A549 (cell line): ENCODE results near the gene SELP. TPM values are rescaled to one million over a fixed set of nuclear protein-coding genes. Genes with fewer than 3 reads are reported as not detected.

ENCODE experiments used
- ATAC-seq, 2 experiments: fragments of 200-7000 bp in 1 of 2; fragments of >200 bp in 1 of 2; cut with Nextera tagmentation in 1 of 2; cut with Tn5 transposase in 1 of 2; 3 replicates each; pipeline versions ENCODE4 v1.8.0 to v1.9.1; 2018 to 2020; ENCODE audit warnings: mild to moderate bottlenecking in 1 of 2, moderate library complexity in 1 of 2
- CTCF ChIA-PET: fragments of 300-600 bp; sonication (Branson Sonifier 250); formaldehyde crosslinking; extraction: SDS; loops from one replicate; lab custom pipeline; 2021; ENCODE audit warnings: antibody characterized with exemption, inconsistent platforms; lab: Yijun Ruan, JAX
- POLR2A ChIA-PET: fragments of 350-600 bp; formaldehyde crosslinking; extraction: SDS; loops from one replicate; lab custom pipeline; 2021; ENCODE audit warnings: antibody characterized with exemption, inconsistent platforms; lab: Yijun Ruan, JAX
- DNase-seq, 2 experiments: peaks; one replicate each; pipeline versions ENCODE4 v3.0.0 to v3.0.0-alpha.2; 2011 to 2016; ENCODE audit warnings: low read depth in 1 of 2, low spot score in 1 of 2
- FAIRE-seq: peaks from 2 replicates; lab custom pipeline; 2011; peaks lifted over from hg19 to GRCh38; lab: Jason Lieb, UNC
- H3K27ac ChIP-seq, 2 experiments: fragments of >200 bp; sonication (Bioruptor Twin); formaldehyde crosslinking; 3 replicates each; pipeline ENCODE4 v1.5.1; 2016 to 2017
- H3K4me1 ChIP-seq: fragments of >200 bp; sonication (Bioruptor Twin); formaldehyde crosslinking; 3 replicates; pipeline ENCODE4 v1.6.1; 2016
- H3K4me2 ChIP-seq: fragments of >200 bp; sonication (Bioruptor Twin); formaldehyde crosslinking; 3 replicates; pipeline ENCODE4 v1.6.1; 2016
- H3K4me3 ChIP-seq: fragments of >200 bp; sonication (Bioruptor Twin); formaldehyde crosslinking; 3 replicates; pipeline ENCODE4 v1.5.1; 2016
- H3K9me3 ChIP-seq: fragments of >200 bp; sonication (Bioruptor Twin); formaldehyde crosslinking; 3 replicates; pipeline ENCODE4 v1.6.1; 2016
- BHLHE40 ChIP-seq: IDR thresholded peaks from 2 replicates; pipeline ENCODE4 v1.6.1; 2012; ENCODE audit warnings: low read depth, low read length, inconsistent platforms
- CBX2 ChIP-seq: fragments of 200-600 bp; sonication (generic); IDR thresholded peaks from 2 replicates; pipeline ENCODE4 v1.6.1; 2016; ENCODE audit warnings: low read depth, mild to moderate bottlenecking, borderline replicate concordance
- CHD2 ChIP-seq: fragments of 150-350 bp; IDR thresholded peaks from 2 replicates; pipeline ENCODE4 v1.6.1; 2014; ENCODE audit warnings: low read length; ENCODE audit not compliant: partially characterized antibody
- CHD4 ChIP-seq: fragments of 200-600 bp; sonication (generic); IDR thresholded peaks from 2 replicates; pipeline ENCODE4 v1.6.1; 2016; ENCODE audit warnings: antibody characterized with exemption, mild to moderate bottlenecking, borderline replicate concordance
- ELK1 ChIP-seq: fragments of 150-350 bp; IDR thresholded peaks from 2 replicates; pipeline ENCODE4 v1.6.1; 2014; ENCODE audit warnings: low read depth, mild to moderate bottlenecking, low read length
- EP300 ChIP-seq, 2 experiments: fragments of >200 bp; sonication (Bioruptor Twin); formaldehyde crosslinking; IDR thresholded peaks; 2 replicates in 1 of 2; 3 replicates in 1 of 2; pipeline ENCODE4 v1.6.1; 2016 to 2017
- FOSL2 ChIP-seq, 2 experiments: fragments of 450-650 bp in 1 of 2; fragments of >200 bp in 1 of 2; sonication (Bioruptor Twin) in 1 of 2; formaldehyde crosslinking; IDR thresholded peaks; 2 replicates each; pipeline versions ENCODE4 v1.5.0 to v1.6.1; 2016 to 2020; ENCODE audit warnings: mild to moderate bottlenecking in 1 of 2, moderate library complexity in 1 of 2
- HDAC2 ChIP-seq: fragments of 200-600 bp; sonication (generic); IDR thresholded peaks from 2 replicates; pipeline ENCODE4 v1.6.1; 2016
- HES2 ChIP-seq: fragments of >200 bp; sonication (Bioruptor Twin); formaldehyde crosslinking; IDR thresholded peaks from 2 replicates; pipeline ENCODE4 v1.6.1; 2016
- KDM1A ChIP-seq: fragments of 200-600 bp; sonication (generic); IDR thresholded peaks from 2 replicates; pipeline ENCODE4 v1.6.1; 2016; ENCODE audit warnings: low read depth, mild to moderate bottlenecking
- MAX ChIP-seq: IDR thresholded peaks from 2 replicates; pipeline ENCODE4 v1.6.1; 2012
- REST ChIP-seq: fragments of 200-600 bp; sonication (generic); IDR thresholded peaks from 2 replicates; pipeline ENCODE4 v1.6.1; 2016; ENCODE audit warnings: antibody characterized with exemption, mild to moderate bottlenecking, moderate library complexity
- SREBF2 ChIP-seq: fragments of 450-650 bp; IDR thresholded peaks from 2 replicates; pipeline ENCODE4 v1.6.1; 2014; ENCODE audit warnings: mild to moderate bottlenecking, moderate library complexity
- USF2 ChIP-seq: fragments of 450-650 bp; IDR thresholded peaks from 2 replicates; pipeline ENCODE4 v1.6.1; 2014; ENCODE audit warnings: antibody characterized with exemption
- ZFP36 ChIP-seq: fragments of 450-650 bp; IDR thresholded peaks from 2 replicates; pipeline ENCODE4 v1.6.1; 2014; ENCODE audit warnings: borderline replicate concordance; ENCODE audit not compliant: partially characterized antibody
- ZSCAN20 ChIP-seq: fragments of 250-450 bp; sonication (Bioruptor Pico); IDR thresholded peaks from 2 replicates; pipeline ENCODE4 v1.8.0; 2022; ENCODE audit warnings: mild to moderate bottlenecking, moderate library complexity
- WGBS: methylation state at CpG from one replicate; pipeline ENCODE4 v1.1.6; 2017; ENCODE audit errors: missing lambda C conversion rate; 5-methylcytosine and 5-hydroxymethylcytosine counted together
- polyA plus RNA-seq, 4 experiments: library from polyadenylated mRNA; depleted of rRNA in 3 of 4; stranded (reverse); fragments of >200 nt; fragmentation: RNase III in 1 of 4; extraction: RNeasy Plus Mini Kit Qiagen cat#74134 plus additional on column Dnase treatment in 1 of 4; gene quantifications; 2 replicates in 3 of 4; 3 replicates in 1 of 4; pipeline ENCODE4 v1.2.3, GENCODE V29; 2011 to 2017

The SELP gene
- polyA plus RNA-seq, 2 of the 4 experiments (the other 2 are of a cell fraction): not detected

GRCh38 chr1:169574336-169574735 is 55.6 kb downstream of the SELP start:
- H3K4me1 ChIP-seq: peaks cover 22% of the 10 kb centered on the region; the same call in 2 of the 3 replicates
- TF ChIP-seq HES2 (no peak), REST (no peak), USF2 (no peak), KDM1A (no peak), CHD4 (no peak), CBX2 (no peak), SREBF2 (no peak), HDAC2 (no peak), CHD2 (no peak), ELK1 (no peak)
- DNase-seq (no peak), ATAC-seq (no peak), FAIRE-seq (no peak)
- H3K4me3 ChIP-seq: no peak overlapping the region
- ChIA-PET CTCF (no interaction called here), POLR2A (no interaction called here)
- H3K9me3 ChIP-seq: no peaks in the 10 kb centered on the region
- H3K27ac ChIP-seq: no peak overlapping the region
- H3K4me2 ChIP-seq: no peak overlapping the region
- WGBS: 18% methylated on average over 4 of the region's 4 CpGs

- FAIRE-seq (no peak), ATAC-seq (peak; percentile 70 to 78; a peak in 5 of 6 replicates), DNase-seq (peak in 1 of 2 experiments; percentile 66)
- Histone ChIP-seq H3K4me1 (peaks cover 26% of the 10 kb centered on the region; the same call in 2 of the 3 replicates), H3K4me3 (no peak overlapping the region), H3K4me2 (peak overlapping the region; percentile 24; the same call in 1 of the 3 replicates), H3K27ac (no peak overlapping the region; a peak in 1 of 6 replicates), H3K9me3 (no peaks in the 10 kb centered on the region)
- WGBS: 3% methylated on average over 1 of the region's 1 CpG
- TF ChIP-seq FOSL2 (IDR thresholded peaks at IDR 0.05): no peak
- TF ChIP-seq FOSL2 (CRISPR knock-in tag; IDR thresholded peaks at IDR 0.05): 0 out of 2 replicates have a peak, but pooled peaks have one; percentile 28
- TF ChIP-seq EP300 (IDR thresholded peaks at IDR 0.05): no peak
- POLR2A ChIA-PET: no interaction called here
- CTCF ChIA-PET: interaction anchor here (0.7 to 1.3 kb wide), 2 partner anchors 13 to 30 kb away, joined by 3 read pairs; no protein-coding TSS in a partner anchor
These were observed 57.7 kb downstream of the SELP start for GRCh38 chr1:169572187-169572586.

GRCh38 chr1:169571450-169571849 is 58.5 kb downstream of the SELP start:
- no peak for FAIRE-seq
- DNase-seq: no peak
- Histone ChIP-seq H3K9me3 (no peaks in the 10 kb centered on the region), H3K4me2 (no peak overlapping the region; the same call in 2 of the 3 replicates), H3K27ac (no peak overlapping the region; a peak in 1 of 6 replicates), H3K4me1 (peaks cover 26% of the 10 kb centered on the region; the same call in 2 of the 3 replicates), H3K4me3 (no peak overlapping the region)
- ChIA-PET POLR2A (no interaction called here), CTCF (no interaction called here)
- TF ChIP-seq ZFP36 (no peak), ELK1 (no peak), MAX (no peak), ZSCAN20 (CRISPR knock-in tag) (no peak), BHLHE40 (no peak)
- WGBS: 81% methylated on average over 3 of the region's 3 CpGs
- ATAC-seq: no peak
